Measurements from ENCODE around the gene SPR.

Gene SPR

GRCh38 chr2:72932805-72933204 is 45.6 kb downstream of the SPR start:
- H3K4me2 ChIP-seq (ENCODE audit: low read depth, low read length, poor library complexity, severe bottlenecking), result no peak overlapping the region
- H3K27me3 ChIP-seq (ENCODE audit: insufficient read depth, low read length, poor library complexity, severe bottlenecking), result no peaks in the 10 kb centered on the region
- H3F3A ChIP-seq (ENCODE audit: low read depth), result no peaks in the 10 kb centered on the region
- no peak overlapping the region for H3K9ac ChIP-seq (ENCODE audit: low read depth, low read length, poor library complexity, severe bottlenecking)
- no peaks in the 10 kb centered on the region for H3K9me3 ChIP-seq (ENCODE audit: insufficient read depth, low read depth, low read length)
- no peak overlapping the region for H3K4me3 ChIP-seq (ENCODE audit: low read length, poor library complexity, severe bottlenecking)
- no peaks in the 10 kb centered on the region for H3K36me3 ChIP-seq (ENCODE audit: insufficient read depth, low read length)
- H2AFZ ChIP-seq (ENCODE audit: low read length), result no peak overlapping the region
- no peaks in the 10 kb centered on the region for H3K9me2 ChIP-seq (replicated peaks; ENCODE audit: low read depth, low read length)
- no peaks in the 10 kb centered on the region for H3K79me2 ChIP-seq (ENCODE audit: insufficient read depth, low read length)
- no peaks in the 10 kb centered on the region for H4K20me1 ChIP-seq (ENCODE audit: insufficient read depth, low read length, poor library complexity, severe bottlenecking)
- peaks cover 37% of the 10 kb centered on the region for H3K4me1 ChIP-seq (ENCODE audit: insufficient read depth, low read length, poor library complexity, severe bottlenecking)
- TF ChIP-seq EZH2phosphoT487 (IDR thresholded peaks at IDR 0.05; ENCODE audit: borderline replicate concordance) (no peak), CTCF (conservative IDR thresholded peaks at IDR 0.05; ENCODE audit: low read length) (no peak)

GRCh38 chr2:72933207-72933606 is 46.0 kb downstream of the SPR start:
- no peak for TF ChIP-seq EZH2phosphoT487 (IDR thresholded peaks at IDR 0.05; ENCODE audit: borderline replicate concordance)
- TF ChIP-seq CTCF (conservative IDR thresholded peaks at IDR 0.05; ENCODE audit: low read length), result no peak
- no peaks in the 10 kb centered on the region for H3K9me2 ChIP-seq (replicated peaks; ENCODE audit: low read depth, low read length)
- H3K4me3 ChIP-seq (ENCODE audit: low read length, poor library complexity, severe bottlenecking), result no peak overlapping the region
- H3F3A ChIP-seq (ENCODE audit: low read depth), result no peaks in the 10 kb centered on the region
- no peaks in the 10 kb centered on the region for H3K27me3 ChIP-seq (ENCODE audit: insufficient read depth, low read length, poor library complexity, severe bottlenecking)
- no peak overlapping the region for H2AFZ ChIP-seq (ENCODE audit: low read length)
- peak overlapping the region; percentile 24 for H3K9ac ChIP-seq (ENCODE audit: low read depth, low read length, poor library complexity, severe bottlenecking)
- no peaks in the 10 kb centered on the region for H3K9me3 ChIP-seq (ENCODE audit: insufficient read depth, low read depth, low read length)
- H4K20me1 ChIP-seq (ENCODE audit: insufficient read depth, low read length, poor library complexity, severe bottlenecking), result no peaks in the 10 kb centered on the region
- peaks cover 37% of the 10 kb centered on the region for H3K4me1 ChIP-seq (ENCODE audit: insufficient read depth, low read length, poor library complexity, severe bottlenecking)
- no peaks in the 10 kb centered on the region for H3K36me3 ChIP-seq (ENCODE audit: insufficient read depth, low read length)
- no peaks in the 10 kb centered on the region for H3K79me2 ChIP-seq (ENCODE audit: insufficient read depth, low read length)
- no peak overlapping the region for H3K4me2 ChIP-seq (ENCODE audit: low read depth, low read length, poor library complexity, severe bottlenecking)

- Histone ChIP-seq H3K4me1 (ENCODE audit: insufficient read depth, low read length, poor library complexity, severe bottlenecking) (peaks cover 37% of the 10 kb centered on the region), H3K9ac (ENCODE audit: low read depth, low read length, poor library complexity, severe bottlenecking) (peak overlapping the region; percentile 24), H3F3A (ENCODE audit: low read depth) (no peaks in the 10 kb centered on the region), H2AFZ (ENCODE audit: low read length) (no peak overlapping the region), H3K27me3 (ENCODE audit: insufficient read depth, low read length, poor library complexity, severe bottlenecking) (no peaks in the 10 kb centered on the region), H3K9me3 (ENCODE audit: insufficient read depth, low read depth, low read length) (no peaks in the 10 kb centered on the region), H3K9me2 (replicated peaks; ENCODE audit: low read depth, low read length) (no peaks in the 10 kb centered on the region), H3K4me3 (ENCODE audit: low read length, poor library complexity, severe bottlenecking) (no peak overlapping the region), H3K79me2 (ENCODE audit: insufficient read depth, low read length) (no peaks in the 10 kb centered on the region), H3K4me2 (ENCODE audit: low read depth, low read length, poor library complexity, severe bottlenecking) (no peak overlapping the region), H3K36me3 (ENCODE audit: insufficient read depth, low read length) (no peaks in the 10 kb centered on the region), H4K20me1 (ENCODE audit: insufficient read depth, low read length, poor library complexity, severe bottlenecking) (no peaks in the 10 kb centered on the region)
- TF ChIP-seq EZH2phosphoT487 (IDR thresholded peaks at IDR 0.05; ENCODE audit: borderline replicate concordance) (no peak), CTCF (conservative IDR thresholded peaks at IDR 0.05; ENCODE audit: low read length) (no peak)
These were observed 46.5 kb downstream of the SPR start for GRCh38 chr2:72933646-72934151.

Data from Loucy (cell line).